HG03108 (cell line): ENCODE measurements around the gene IGF2BP1.
"Not testable (repeated sequence)": the region's sequence is repeated elsewhere in the genome, so short reads cannot be mapped to it uniquely, and the experiment has no call there.

Experiments used
- ATAC-seq: cut with Tn5 transposase; IDR thresholded peaks from one replicate; pipeline ENCODE4 v1.9.1; 2021; ENCODE audit warnings: moderate library complexity; ENCODE audit not compliant: unreplicated experiment

The IGF2BP1 gene

DNA sequence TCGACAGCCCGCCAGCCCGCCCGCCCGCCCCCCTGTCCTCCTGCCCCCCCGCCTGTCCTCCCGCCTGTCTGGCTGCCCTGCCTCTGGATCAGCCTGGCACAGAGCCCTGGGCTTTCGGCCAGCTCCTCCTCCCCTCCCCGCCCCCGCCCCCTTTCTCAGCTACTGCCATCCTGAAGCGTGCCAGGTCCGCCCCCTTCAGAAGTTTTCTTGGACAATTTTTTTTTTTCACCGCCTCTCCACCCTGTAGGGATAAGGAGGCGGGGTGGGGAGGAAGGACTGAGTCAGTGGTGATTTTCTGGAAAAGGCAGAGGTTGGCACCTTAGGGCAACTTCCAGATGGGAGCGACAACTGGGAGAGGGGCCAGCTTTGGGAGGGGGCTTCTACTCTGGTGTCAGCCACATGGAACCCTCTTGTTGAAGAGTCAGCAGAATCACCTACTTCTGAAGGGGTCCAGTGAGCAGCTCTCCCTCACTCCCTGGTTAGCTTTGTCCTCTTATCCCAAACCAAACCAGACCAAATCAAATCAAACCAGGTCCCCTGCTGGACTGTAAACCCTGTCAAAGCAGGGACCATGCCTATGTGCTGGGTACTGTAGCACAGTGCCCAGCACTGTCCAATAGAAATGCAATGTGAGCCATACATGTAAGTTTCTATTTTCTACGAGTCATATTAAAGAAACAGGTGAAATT is 19.7 kb downstream of the IGF2BP1 start:
- ATAC-seq, result no peak

- ATAC-seq, result no peak
Measured at GRCh38 chr17:49018116-49018612, 21.0 kb downstream of the IGF2BP1 start.

DNA sequence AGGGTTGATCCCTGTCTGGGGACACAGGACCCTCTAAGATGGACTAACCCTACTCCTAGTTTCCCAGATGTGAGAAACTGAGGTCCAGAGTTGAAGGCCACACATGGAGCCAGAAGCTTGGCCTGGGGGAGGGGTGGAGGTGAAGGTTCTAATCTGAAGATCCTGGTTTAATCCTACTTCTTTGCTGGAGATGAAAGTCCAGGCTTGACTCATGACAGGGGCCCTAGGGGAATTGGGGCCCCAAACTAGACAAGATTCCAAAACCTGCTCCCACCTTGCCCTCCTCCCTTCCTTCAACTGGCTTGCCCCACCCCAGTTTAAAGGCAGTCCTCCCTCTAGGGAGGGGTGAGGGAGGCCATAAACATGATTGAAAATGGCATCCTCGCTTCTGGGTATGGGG is 21.6 kb downstream of the IGF2BP1 start:
- no peak for ATAC-seq

- ATAC-seq, result no peak
Measured at GRCh38 chr17:49020609-49021008, 23.4 kb downstream of the IGF2BP1 start.

GRCh38 chr17:49021095-49021767 is 24.0 kb downstream of the IGF2BP1 start:
- ATAC-seq, result no peak

GRCh38 chr17:49021768-49022103 is 24.6 kb downstream of the IGF2BP1 start:
- ATAC-seq, result no peak

- no peak for ATAC-seq
Measured at GRCh38 chr17:49022391-49022941, 25.3 kb downstream of the IGF2BP1 start.

DNA sequence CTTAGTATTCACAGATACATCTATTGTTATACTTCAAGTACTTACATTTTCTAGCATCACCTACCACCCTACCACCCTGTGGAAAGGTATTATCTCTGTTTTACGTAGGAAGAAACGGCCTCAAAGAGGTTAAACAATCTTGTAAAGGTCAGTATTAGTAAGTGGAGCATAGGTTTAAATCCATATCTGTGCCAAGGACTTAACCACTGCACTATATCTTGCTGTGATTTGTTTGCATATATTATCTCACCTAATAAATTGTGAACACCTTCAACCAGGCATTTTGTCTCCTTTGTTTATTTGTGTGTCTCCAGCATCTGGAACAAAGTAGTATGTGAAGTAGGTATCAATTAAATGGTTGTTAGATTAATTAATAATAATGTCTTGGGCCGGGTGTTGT is 27.3 kb downstream of the IGF2BP1 start:
- no peak for ATAC-seq

GRCh38 chr17:49026447-49026846 is 29.3 kb downstream of the IGF2BP1 start:
- ATAC-seq, result not testable (repeated sequence)

- no peak for ATAC-seq
Measured at GRCh38 chr17:49028271-49028670, 31.1 kb downstream of the IGF2BP1 start.

DNA sequence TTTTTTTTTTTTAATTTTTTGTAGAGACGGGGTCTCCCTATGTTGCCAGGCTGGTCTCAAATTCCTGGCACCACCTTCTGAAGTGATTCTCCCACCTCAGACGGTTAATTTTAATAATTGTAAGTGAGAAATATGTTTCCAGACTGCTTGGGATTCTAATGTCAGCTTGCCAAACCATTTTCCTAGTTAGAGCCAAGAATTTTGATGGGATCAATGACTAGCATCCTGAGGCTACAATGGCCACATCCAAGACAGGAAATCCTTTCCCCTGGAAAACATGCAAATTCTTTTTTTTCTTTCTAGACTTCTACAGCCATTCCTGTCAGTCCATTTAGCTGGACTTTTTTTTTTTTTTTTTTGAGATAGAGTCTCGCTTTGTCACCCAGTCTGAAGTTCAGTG is 32.6 kb downstream of the IGF2BP1 start:
- ATAC-seq, result no peak

DNA sequence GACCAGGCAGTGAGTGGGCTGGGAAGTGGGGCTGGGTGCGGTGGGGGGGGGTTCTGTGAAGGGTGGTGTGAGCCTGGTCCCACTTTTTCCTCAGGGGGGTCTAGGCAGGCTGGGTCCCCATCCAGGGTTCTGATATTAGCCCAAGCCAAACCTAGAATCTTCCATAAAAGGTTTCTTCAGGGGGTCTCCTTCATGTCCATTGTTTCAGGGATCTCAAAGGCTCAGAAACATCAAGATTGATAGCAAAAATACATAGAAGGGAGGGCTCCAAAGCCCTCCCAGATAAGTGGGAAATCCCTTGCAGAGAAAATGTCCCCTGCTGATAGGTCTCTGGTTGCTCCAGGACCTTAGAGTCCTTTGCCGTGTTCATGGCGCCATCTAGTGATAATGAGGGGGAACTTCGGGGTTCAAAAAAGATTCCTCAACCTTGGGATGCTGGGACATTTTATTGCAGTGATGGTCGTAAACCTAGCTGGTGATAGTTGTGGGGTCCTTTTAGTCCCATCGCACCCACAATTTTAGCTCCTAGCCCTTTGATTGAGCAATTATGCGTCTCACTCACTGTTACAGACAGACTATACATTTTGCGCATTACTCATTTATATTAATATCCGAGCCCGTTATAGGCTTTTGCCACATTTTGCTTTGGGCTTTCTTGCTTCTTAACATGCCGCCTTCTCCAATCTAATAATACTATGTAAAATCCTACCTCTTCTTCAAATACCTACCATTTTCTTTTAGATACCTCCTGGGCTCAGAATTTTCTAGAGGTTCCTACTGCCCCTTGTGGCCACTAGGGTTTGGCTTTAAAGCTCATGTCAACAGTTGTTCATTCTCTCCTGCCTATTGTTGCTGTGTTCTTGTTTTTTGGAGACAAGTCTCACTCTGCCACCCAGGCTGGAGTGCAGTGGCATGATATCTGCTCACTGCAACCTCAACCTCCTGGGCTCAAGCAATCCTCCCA is 35.1 kb downstream of the IGF2BP1 start:
- ATAC-seq, result no peak

- ATAC-seq, result no peak
Measured at GRCh38 chr17:49035470-49036269, 38.5 kb downstream of the IGF2BP1 start.

DNA sequence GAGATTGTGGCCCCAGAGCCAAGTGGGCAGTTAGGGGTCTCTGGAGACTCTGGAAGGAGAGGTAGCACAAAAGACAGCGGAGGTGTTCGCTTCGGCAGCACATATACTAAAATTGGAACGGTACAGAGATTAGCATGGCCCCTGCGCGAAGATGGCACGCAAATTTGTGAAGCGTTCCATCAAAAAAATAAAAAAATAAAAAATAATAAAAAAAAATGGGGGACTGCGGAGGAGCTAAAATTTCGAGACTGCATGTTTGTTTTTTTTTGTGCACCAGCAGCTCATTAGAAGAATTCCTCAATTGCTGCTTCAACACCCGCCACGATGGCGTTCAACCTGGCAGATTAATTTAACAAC is 39.1 kb downstream of the IGF2BP1 start:
- no peak for ATAC-seq

DNA sequence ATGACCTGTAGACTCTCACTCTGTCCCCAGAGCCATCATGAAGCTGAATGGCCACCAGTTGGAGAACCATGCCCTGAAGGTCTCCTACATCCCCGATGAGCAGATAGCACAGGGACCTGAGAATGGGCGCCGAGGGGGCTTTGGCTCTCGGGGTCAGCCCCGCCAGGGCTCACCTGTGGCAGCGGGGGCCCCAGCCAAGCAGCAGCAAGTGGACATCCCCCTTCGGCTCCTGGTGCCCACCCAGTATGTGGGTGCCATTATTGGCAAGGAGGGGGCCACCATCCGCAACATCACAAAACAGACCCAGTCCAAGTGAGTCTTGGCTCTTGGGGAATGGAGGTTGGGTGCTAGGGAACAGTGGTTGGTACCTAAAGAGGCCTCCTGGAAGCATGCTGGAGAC is 41.0 kb downstream of the IGF2BP1 start:
- ATAC-seq, result no peak

DNA sequence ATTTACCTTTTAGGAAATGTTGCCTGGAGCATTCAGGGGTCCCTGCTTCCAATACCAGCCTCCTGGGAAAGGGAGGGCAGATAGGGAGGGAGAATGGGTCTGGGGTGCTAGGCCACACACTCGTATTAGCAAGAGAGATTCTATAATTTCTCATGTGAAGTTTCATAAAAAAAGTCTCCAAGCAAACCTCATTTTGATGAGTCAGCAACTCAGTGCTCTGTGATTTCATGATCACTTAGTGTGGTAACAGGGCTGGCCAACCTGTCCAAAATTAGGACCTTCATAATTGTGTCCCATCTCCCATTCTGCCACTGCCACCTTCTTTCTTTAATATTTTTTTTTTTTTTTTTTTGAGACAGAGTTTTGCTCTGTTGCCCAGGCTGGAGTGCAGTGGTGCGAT is 41.4 kb downstream of the IGF2BP1 start:
- ATAC-seq, result no peak

- not testable (repeated sequence) for ATAC-seq
Measured at GRCh38 chr17:49039518-49039917, 42.3 kb downstream of the IGF2BP1 start.

DNA sequence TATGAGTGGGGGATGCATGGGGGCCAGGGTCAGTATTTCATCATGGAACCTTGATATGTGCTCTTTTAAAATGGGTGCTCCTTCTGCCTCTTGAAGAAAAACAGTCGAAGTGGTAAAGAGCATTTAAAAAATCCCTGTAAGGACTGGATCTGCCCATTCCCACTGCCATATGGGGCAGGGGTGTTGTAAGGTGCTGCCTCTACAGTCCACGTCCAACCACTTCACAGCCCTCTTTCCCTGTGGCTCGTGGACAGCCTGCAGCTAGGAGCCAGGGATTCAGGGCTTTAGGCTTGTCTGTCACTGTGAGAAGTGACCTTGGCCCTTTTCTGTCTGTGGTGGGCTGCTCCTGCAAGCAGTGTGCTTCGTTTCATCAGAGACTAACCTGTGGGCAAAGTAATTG is 44.3 kb downstream of the IGF2BP1 start:
- no peak for ATAC-seq

GRCh38 chr17:49045376-49045775 is 48.2 kb downstream of the IGF2BP1 start:
- no peak for ATAC-seq

DNA sequence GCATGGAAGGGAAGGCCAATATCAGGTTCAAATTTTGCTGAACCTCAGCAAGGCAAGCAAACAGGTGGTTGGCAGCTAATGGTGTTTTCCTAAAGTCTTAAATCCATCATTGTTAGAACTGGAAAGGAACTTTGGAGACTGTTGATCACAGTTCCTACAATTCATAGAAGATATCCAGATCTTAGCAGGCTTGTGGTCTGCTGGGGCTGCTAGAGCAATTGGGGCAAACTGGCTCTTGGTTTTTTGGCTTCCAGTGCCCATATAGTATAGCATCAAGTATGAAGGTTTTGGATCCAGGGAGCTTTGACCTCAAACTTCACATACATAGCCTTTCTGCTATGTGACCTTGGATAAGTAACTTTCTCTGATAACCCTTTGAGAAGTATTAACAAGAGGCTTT is 49.7 kb downstream of the IGF2BP1 start:
- ATAC-seq, result no peak

GRCh38 chr17:49049265-49049664 is 52.1 kb downstream of the IGF2BP1 start:
- ATAC-seq, result no peak
